ENCODE measurements around the gene CALML3. TPM values are rescaled to one million over a fixed set of nuclear protein-coding genes. Genes with fewer than 3 reads are reported as not detected.

The CALML3 gene
- total and polyA plus RNA-seq, 2 donors (not counting 3 experiments of a cell fraction or from before 2014, with no cell fraction given), result not detected

DNA sequence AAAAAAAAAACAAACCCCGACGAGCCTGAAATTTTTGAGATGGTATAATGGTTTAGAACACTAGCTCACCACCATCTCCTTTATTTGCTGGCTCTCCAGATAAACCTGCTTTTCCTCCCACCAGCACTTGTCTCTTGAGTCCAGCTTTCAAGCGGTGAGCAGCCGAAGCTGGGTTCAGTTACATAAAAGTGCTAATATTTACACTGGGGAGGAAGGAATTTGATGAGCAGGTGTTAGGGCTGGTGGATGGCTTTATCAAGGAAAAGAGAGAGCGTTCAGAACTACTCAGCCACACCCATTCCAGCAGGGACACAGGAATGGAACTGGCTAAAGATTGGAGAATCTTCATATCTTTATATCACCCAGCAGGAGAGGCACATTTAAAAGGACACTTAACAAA lies 6.6 kb upstream of the CALML3 start:
- dilution Hi-C loops (cut with MboI; ENCODE audit: extremely low pct_ligation_motif_present, low sequenced_read_pairs), result no loop called here
- Histone ChIP-seq H3K4me3 (replicated peaks in 1 of 3; ENCODE audit: insufficient read depth in 1 of 3, low read depth in 1 of 3, low read length in 3 of 3) (no peak overlapping the region), H3K9me1 (replicated peaks; ENCODE audit: control insufficient read depth, extremely low read depth, insufficient read depth, low read length) (no peaks in the 10 kb centered on the region), H3K9me3 (replicated peaks; ENCODE audit: control insufficient read depth, insufficient read depth, low read length) (no peaks in the 10 kb centered on the region), H3K27me3 (ENCODE audit: control insufficient read depth in 2 of 2, insufficient read depth in 2 of 2, low read length in 2 of 2) (peaks cover 4 to 14% of the 10 kb centered on the region in 2 experiments), H3K27ac (ENCODE audit: insufficient read depth, low read depth, low read length) (no peak overlapping the region), H3K79me2 (ENCODE audit: control insufficient read depth, insufficient read depth, low read length) (no peaks in the 10 kb centered on the region), H4K20me1 (replicated peaks; ENCODE audit: control insufficient read depth, extremely low read depth, insufficient read depth, low read length) (no peaks in the 10 kb centered on the region), H2AFZ (ENCODE audit: low read depth, low read length) (no peak overlapping the region), H3K4me2 (ENCODE audit: insufficient read depth, low read length) (no peak overlapping the region), H3K36me3 (ENCODE audit: control insufficient read depth in 2 of 2, extremely low read depth in 1 of 2, insufficient read depth in 2 of 2, low read length in 2 of 2) (no peaks in the 10 kb centered on the region), H3K4me1 (ENCODE audit: control insufficient read depth, extremely low read depth, insufficient read depth, low read length) (no peaks in the 10 kb centered on the region), H3K9ac (replicated peaks; ENCODE audit: extremely low read depth, insufficient read depth, low read length) (no peak overlapping the region)
- FAIRE-seq, result no peak
- no peak for DNase-seq (ENCODE audit: low read depth, low spot score)
- BruUV-seq (replicated peaks), result no TSS peak
- CTCF ChIA-PET, result interaction anchor here (0.6 kb wide), 1 partner anchor 178 kb away, joined by 3 read pairs; no protein-coding TSS in a partner anchor
- TF ChIP-seq POLR2AphosphoS5 (IDR thresholded peaks at IDR 0.05; ENCODE audit: insufficient read depth, low read depth, low read length) (no peak), FOS (IDR thresholded peaks at IDR 0.05; ENCODE audit: borderline replicate concordance, insufficient read depth, low read length) (no peak), MYC (IDR thresholded peaks at IDR 0.05; ENCODE audit: low read depth, low read length) (no peak), POLR2A (IDR thresholded peaks at IDR 0.05; ENCODE audit: low read depth, low read length) (no peak), EZH2 (IDR thresholded peaks at IDR 0.05; ENCODE audit: borderline replicate concordance, low read depth, low read length, severe bottlenecking) (no peak)
- TF ChIP-seq, protein P1, sequence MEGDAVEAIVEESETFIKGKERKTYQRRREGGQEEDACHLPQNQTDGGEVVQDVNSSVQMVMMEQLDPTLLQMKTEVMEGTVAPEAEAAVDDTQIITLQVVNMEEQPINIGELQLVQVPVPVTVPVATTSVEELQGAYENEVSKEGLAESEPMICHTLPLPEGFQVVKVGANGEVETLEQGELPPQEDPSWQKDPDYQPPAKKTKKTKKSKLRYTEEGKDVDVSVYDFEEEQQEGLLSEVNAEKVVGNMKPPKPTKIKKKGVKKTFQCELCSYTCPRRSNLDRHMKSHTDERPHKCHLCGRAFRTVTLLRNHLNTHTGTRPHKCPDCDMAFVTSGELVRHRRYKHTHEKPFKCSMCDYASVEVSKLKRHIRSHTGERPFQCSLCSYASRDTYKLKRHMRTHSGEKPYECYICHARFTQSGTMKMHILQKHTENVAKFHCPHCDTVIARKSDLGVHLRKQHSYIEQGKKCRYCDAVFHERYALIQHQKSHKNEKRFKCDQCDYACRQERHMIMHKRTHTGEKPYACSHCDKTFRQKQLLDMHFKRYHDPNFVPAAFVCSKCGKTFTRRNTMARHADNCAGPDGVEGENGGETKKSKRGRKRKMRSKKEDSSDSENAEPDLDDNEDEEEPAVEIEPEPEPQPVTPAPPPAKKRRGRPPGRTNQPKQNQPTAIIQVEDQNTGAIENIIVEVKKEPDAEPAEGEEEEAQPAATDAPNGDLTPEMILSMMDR (IDR thresholded peaks at IDR 0.05; ENCODE audit: extremely low read depth in 1 of 2, insufficient read depth in 1 of 2, low read depth in 1 of 2, low read length in 2 of 2), result no peak
- TF ChIP-seq, protein P2, sequence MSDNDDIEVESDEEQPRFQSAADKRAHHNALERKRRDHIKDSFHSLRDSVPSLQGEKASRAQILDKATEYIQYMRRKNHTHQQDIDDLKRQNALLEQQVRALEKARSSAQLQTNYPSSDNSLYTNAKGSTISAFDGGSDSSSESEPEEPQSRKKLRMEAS (IDR thresholded peaks at IDR 0.05; ENCODE audit: insufficient read depth, insufficient read length), result no peak
- POLR2A ChIA-PET, result no interaction called here
- intact Hi-C loops (cut with micrococcal nuclease), result no loop called here
